Measurements from ENCODE around the gene ATP8B3.

The ATP8B3 gene

GRCh38 chr19:1794424-1795172, 17.5 kb downstream of the ATP8B3 start:
- peak; percentile 21 for DNase-seq

- DNase-seq, result no peak
Observed at GRCh38 chr19:1791879-1792278, 20.2 kb downstream of the ATP8B3 start.

GRCh38 chr19:1790054-1790792, 21.9 kb downstream of the ATP8B3 start:
- DNase-seq, result no peak

- no peak for DNase-seq
Observed at GRCh38 chr19:1789261-1790041, 22.6 kb downstream of the ATP8B3 start.

- no peak for DNase-seq
Observed at GRCh38 chr19:1787116-1787515, 25.0 kb downstream of the ATP8B3 start.

GRCh38 chr19:1786668-1787067, 25.4 kb downstream of the ATP8B3 start:
- DNase-seq, result no peak

GRCh38 chr19:1785310-1785709, 26.8 kb downstream of the ATP8B3 start:
- DNase-seq, result no peak

GRCh38 chr19:1783874-1784273, 28.2 kb downstream of the ATP8B3 start:
- DNase-seq, result no peak

- DNase-seq, result no peak
Observed at GRCh38 chr19:1783354-1783753, 28.7 kb downstream of the ATP8B3 start.

- DNase-seq, result no peak
Observed at GRCh38 chr19:1782521-1782920, 29.6 kb downstream of the ATP8B3 start.

- DNase-seq, result no peak
Observed at GRCh38 chr19:1780272-1780958, 31.7 kb downstream of the ATP8B3 start.

- DNase-seq, result no peak
Observed at GRCh38 chr19:1779574-1779973, 32.5 kb downstream of the ATP8B3 start.

- DNase-seq, result no peak
Observed at GRCh38 chr19:1777149-1777548, 34.9 kb downstream of the ATP8B3 start.

- no peak for DNase-seq
Observed at GRCh38 chr19:1776606-1777147, 35.4 kb downstream of the ATP8B3 start.

GRCh38 chr19:1775951-1776605, 36.0 kb downstream of the ATP8B3 start:
- no peak for DNase-seq

- peak; percentile 32 for DNase-seq
Observed at GRCh38 chr19:1774989-1775772, 36.9 kb downstream of the ATP8B3 start.

- DNase-seq, result no peak
Observed at GRCh38 chr19:1773184-1773583, 38.9 kb downstream of the ATP8B3 start.

- DNase-seq, result no peak
Observed at GRCh38 chr19:1770866-1771576, 41.1 kb downstream of the ATP8B3 start.

GRCh38 chr19:1769645-1769985, 42.5 kb downstream of the ATP8B3 start:
- no peak for DNase-seq

GRCh38 chr19:1768918-1769644, 43.0 kb downstream of the ATP8B3 start:
- DNase-seq, result no peak

All from activated CD4-positive, alpha-beta T cell treated with anti-CD3 and anti-CD28 coated beads, Interleukin-10, Interleukin-2, amounts not matched to agents 100 ng/mL and 50 ng/mL, durations not matched to agents 16 hours and 8 hours (primary cell).